IMR-90 (cell line): Measurements from ENCODE around the gene STX4. TPM values are rescaled to one million over a fixed set of nuclear protein-coding genes. Genes with fewer than 3 reads are reported as not detected.
A peak's percentile ranks its signal among the peaks of the same experiment; 100 is the strongest.

Experiments
- ATAC-seq: fragments of 200-7000 bp; cut with Tn5 transposase; 2 replicates; pipeline ENCODE4 v1.9.1; 2020; ENCODE audit warnings: low read depth, mild to moderate bottlenecking, moderate library complexity
- BruUV-seq: library from RNA; stranded (reverse); fragments of 400-500 nt; replicated peaks from 2 replicates; lab custom pipeline; 2021; lab: Mats Ljungman, UMichigan
- CTCF ChIA-PET: fragments of 300-600 bp; formaldehyde crosslinking; extraction: SDS; loops from one replicate; lab custom pipeline; 2021; ENCODE audit warnings: antibody characterized with exemption; lab: Yijun Ruan, JAX
- POLR2A ChIA-PET: fragments of 300-600 bp; sonication (Branson Sonifier 250); formaldehyde crosslinking; loops from one replicate; lab custom pipeline; 2022; ENCODE audit warnings: antibody characterized with exemption; ENCODE audit not compliant: unreplicated experiment; lab: Charles Lee
- DNase-seq: peaks from one replicate; pipeline ENCODE4 v3.0.0; 2013
- H2AFZ ChIP-seq: replicated peaks from 2 replicates; pipeline ENCODE3; 2013; ENCODE audit warnings: low read length, mild to moderate bottlenecking; ENCODE audit not compliant: poor library complexity
- H2AK5ac ChIP-seq: 2 replicates; pipeline ENCODE4 v1.6.1; 2013; ENCODE audit warnings: low read depth, low read length, inconsistent platforms
- H2AK9ac ChIP-seq: replicated peaks from 2 replicates; pipeline ENCODE3; 2013; ENCODE audit warnings: mild to moderate bottlenecking, low read depth, low read length, moderate library complexity; ENCODE audit not compliant: poor library complexity
- H2BK120ac ChIP-seq: 2 replicates; pipeline ENCODE4 v1.6.1; 2013; ENCODE audit warnings: low read depth, low read length, inconsistent platforms
- H2BK15ac ChIP-seq: 3 replicates; pipeline ENCODE4 v1.6.1; 2013; ENCODE audit warnings: low read depth, low read length, inconsistent platforms
- H2BK20ac ChIP-seq: 2 replicates; pipeline ENCODE4 v1.6.1; 2013; ENCODE audit warnings: low read depth, mild to moderate bottlenecking, inconsistent platforms, low read length, moderate library complexity
- H2BK5ac ChIP-seq: 2 replicates; pipeline ENCODE4 v1.6.1; 2013; ENCODE audit warnings: mild to moderate bottlenecking, low read depth, low read length, inconsistent platforms; ENCODE audit not compliant: poor library complexity, severe bottlenecking
- H3K14ac ChIP-seq: replicated peaks from 2 replicates; pipeline ENCODE4 v1.6.1; 2013; ENCODE audit warnings: low read depth, low read length, inconsistent platforms
- H3K18ac ChIP-seq: 2 replicates; pipeline ENCODE4 v1.6.1; 2013; ENCODE audit warnings: low read depth, low read length, control low read depth
- H3K23ac ChIP-seq: 2 replicates; pipeline ENCODE4 v1.6.1; 2013; ENCODE audit warnings: low read depth, low read length, inconsistent platforms
- H3K27ac ChIP-seq: 2 replicates; pipeline ENCODE4 v1.5.1; 2013; ENCODE audit warnings: mild to moderate bottlenecking, control low read depth, low read length; ENCODE audit not compliant: insufficient read depth
- H3K27me3 ChIP-seq: 2 replicates; pipeline ENCODE4 v1.6.1; 2013; ENCODE audit warnings: low read length; ENCODE audit not compliant: control insufficient read depth, insufficient read depth
- H3K36me3 ChIP-seq: 2 replicates; pipeline ENCODE4 v1.6.1; 2013; ENCODE audit warnings: low read length, mixed read lengths; ENCODE audit not compliant: control insufficient read depth, insufficient read depth
- H3K4ac ChIP-seq: 2 replicates; pipeline ENCODE4 v1.6.1; 2013; ENCODE audit warnings: low read depth, low read length, inconsistent platforms
- H3K4me1 ChIP-seq: 2 replicates; pipeline ENCODE4 v1.6.1; 2013; ENCODE audit warnings: low read length, mixed read lengths; ENCODE audit not compliant: control insufficient read depth, insufficient read depth
- H3K4me2 ChIP-seq: 2 replicates; pipeline ENCODE4 v1.6.1; 2013; ENCODE audit warnings: low read depth, mild to moderate bottlenecking, control low read depth, low read length, moderate library complexity
- H3K4me3 ChIP-seq: 2 replicates; pipeline ENCODE4 v1.5.1; 2013; ENCODE audit warnings: low read depth, mild to moderate bottlenecking, control low read depth, low read length, moderate library complexity; ENCODE audit not compliant: insufficient read depth
- H3K56ac ChIP-seq: 2 replicates; pipeline ENCODE4 v1.6.1; 2013; ENCODE audit warnings: low read length, inconsistent platforms; ENCODE audit not compliant: insufficient read depth; ENCODE audit errors: extremely low read depth
- H3K79me1 ChIP-seq, 2 experiments: 2 replicates each; pipeline ENCODE4 v1.6.1; 2013; ENCODE audit warnings: low read length in 2 of 2, inconsistent platforms in 1 of 2, low read depth in 1 of 2
- H3K9ac ChIP-seq: 2 replicates; pipeline ENCODE4 v1.6.1; 2013; ENCODE audit warnings: low read depth, low read length, control low read depth
- H3K9me1 ChIP-seq: 2 replicates; pipeline ENCODE4 v1.6.1; 2013; ENCODE audit warnings: low read length, inconsistent platforms; ENCODE audit not compliant: insufficient read depth
- H3K9me3 ChIP-seq: 2 replicates; pipeline ENCODE4 v1.6.1; 2013; ENCODE audit warnings: low read length; ENCODE audit not compliant: control insufficient read depth, insufficient read depth
- H4K20me1 ChIP-seq: 2 replicates; pipeline ENCODE4 v1.6.1; 2013; ENCODE audit warnings: low read length, inconsistent platforms; ENCODE audit not compliant: insufficient read depth
- H4K5ac ChIP-seq: 2 replicates; pipeline ENCODE4 v1.6.1; 2013; ENCODE audit warnings: mild to moderate bottlenecking, low read depth, low read length, control low read depth
- H4K8ac ChIP-seq, 2 experiments: 2 replicates each; pipeline ENCODE4 v1.6.1; 2013; ENCODE audit warnings: low read depth in 2 of 2, low read length in 2 of 2, control low read depth in 1 of 2, inconsistent platforms in 1 of 2
- H4K91ac ChIP-seq: 2 replicates; pipeline ENCODE4 v1.6.1; 2013; ENCODE audit warnings: low read depth, low read length, inconsistent platforms; ENCODE audit not compliant: insufficient read depth
- BHLHE40 ChIP-seq: fragments of 150-350 bp; IDR thresholded peaks from 2 replicates; pipeline ENCODE4 v1.6.1; 2016; ENCODE audit warnings: mild to moderate bottlenecking, low read depth, low read length
- CEBPB ChIP-seq: IDR thresholded peaks from 2 replicates; pipeline ENCODE4 v1.6.1; 2012; ENCODE audit warnings: low read depth, low read length, improper control_type of control experiment
- MAFK ChIP-seq: IDR thresholded peaks from 2 replicates; pipeline ENCODE4 v1.6.1; 2012; ENCODE audit warnings: low read depth, low read length, improper control_type of control experiment
- MAZ ChIP-seq: IDR thresholded peaks from 2 replicates; pipeline ENCODE4 v1.6.1; 2012; ENCODE audit warnings: low read depth, mild to moderate bottlenecking, low read length, improper control_type of control experiment, moderate library complexity, borderline replicate concordance
- MXI1 ChIP-seq: IDR thresholded peaks from 2 replicates; pipeline ENCODE4 v1.6.1; 2012; ENCODE audit warnings: low read depth, mild to moderate bottlenecking, low read length, moderate library complexity, borderline replicate concordance
- NFE2L2 ChIP-seq: fragments of 150-350 bp; IDR thresholded peaks from 2 replicates; pipeline ENCODE4 v1.6.1; 2016; ENCODE audit warnings: low read depth, mild to moderate bottlenecking, low read length
- POLR2A ChIP-seq: IDR thresholded peaks from 2 replicates; pipeline ENCODE4 v1.6.1; 2012; ENCODE audit warnings: mild to moderate bottlenecking, low read depth, low read length
- SMC3 ChIP-seq: fragments of 150-350 bp; IDR thresholded peaks from 2 replicates; pipeline ENCODE4 v1.6.1; 2016; ENCODE audit warnings: low read depth, mild to moderate bottlenecking, antibody characterized with exemption, low read length, moderate library complexity
- WGBS, 2 experiments: methylation state at CpG; one replicate each; pipeline versions ENCODE4 v1.1.5 to v1.1.7; 2013; ENCODE audit warnings: missing lambda C conversion rate in 2 of 2; ENCODE audit not compliant: insufficient read length in 1 of 2; ENCODE audit errors: extremely low coverage in 2 of 2; 5-methylcytosine and 5-hydroxymethylcytosine counted together
- dilution Hi-C: fragments of 300-500 bp; cut with HindIII; formaldehyde crosslinking; loops from one replicate; pipeline ENCODE4 v1.14.3; 2018; ENCODE audit warnings: low sequenced_read_pairs; ENCODE audit not compliant: unreplicated experiment
- in situ Hi-C: fragments of 300-500 bp; cut with MboI; formaldehyde crosslinking; loops from 3 replicates; pipeline ENCODE4 v1.14.3; 2019; ENCODE audit warnings: low sequenced_read_pairs, inconsistent platforms, mixed read lengths
- intact Hi-C: fragments of 100-400 bp; cut with micrococcal nuclease; formaldehyde crosslinking; loops from 2 replicates; pipeline ENCODE4 v1.10.0; 2022
- polyA plus RNA-seq, 3 experiments: library from polyadenylated mRNA; depleted of rRNA; stranded (reverse); fragments of >200 nt; gene quantifications; 2 replicates each; pipeline ENCODE4 v1.2.3, GENCODE V29; 2012; ENCODE audit warnings: low replicate concordance in 1 of 3
- total RNA-seq: library from RNA; depleted of rRNA; stranded (reverse); fragments of >200 nt; gene quantifications from 2 replicates; pipeline ENCODE4 v1.2.3, GENCODE V29; 2012
- TF ChIP-seq, protein P1 (sequence below): fragments of 150-350 bp; IDR thresholded peaks from 2 replicates; pipeline ENCODE4 v1.6.1; 2017; ENCODE audit warnings: mild to moderate bottlenecking, antibody characterized with exemption, low read length, low read depth
- TF ChIP-seq, protein P2 (sequence below): fragments of 150-350 bp; IDR thresholded peaks from 2 replicates; pipeline ENCODE4 v1.6.1; 2016; ENCODE audit warnings: low read depth, mild to moderate bottlenecking, low read length, moderate library complexity, borderline replicate concordance
- TF ChIP-seq, protein P3 (sequence below): conservative IDR thresholded peaks from 2 replicates; pipeline ENCODE4 v1.5.1; 2012; ENCODE audit warnings: mild to moderate bottlenecking, low read depth, low read length, improper control_type of control experiment

STX4 gene
- total and polyA plus RNA-seq, 2 of the 4 experiments (the other 2 are of a cell fraction): 23.5 to 67.9 TPM

DNA sequence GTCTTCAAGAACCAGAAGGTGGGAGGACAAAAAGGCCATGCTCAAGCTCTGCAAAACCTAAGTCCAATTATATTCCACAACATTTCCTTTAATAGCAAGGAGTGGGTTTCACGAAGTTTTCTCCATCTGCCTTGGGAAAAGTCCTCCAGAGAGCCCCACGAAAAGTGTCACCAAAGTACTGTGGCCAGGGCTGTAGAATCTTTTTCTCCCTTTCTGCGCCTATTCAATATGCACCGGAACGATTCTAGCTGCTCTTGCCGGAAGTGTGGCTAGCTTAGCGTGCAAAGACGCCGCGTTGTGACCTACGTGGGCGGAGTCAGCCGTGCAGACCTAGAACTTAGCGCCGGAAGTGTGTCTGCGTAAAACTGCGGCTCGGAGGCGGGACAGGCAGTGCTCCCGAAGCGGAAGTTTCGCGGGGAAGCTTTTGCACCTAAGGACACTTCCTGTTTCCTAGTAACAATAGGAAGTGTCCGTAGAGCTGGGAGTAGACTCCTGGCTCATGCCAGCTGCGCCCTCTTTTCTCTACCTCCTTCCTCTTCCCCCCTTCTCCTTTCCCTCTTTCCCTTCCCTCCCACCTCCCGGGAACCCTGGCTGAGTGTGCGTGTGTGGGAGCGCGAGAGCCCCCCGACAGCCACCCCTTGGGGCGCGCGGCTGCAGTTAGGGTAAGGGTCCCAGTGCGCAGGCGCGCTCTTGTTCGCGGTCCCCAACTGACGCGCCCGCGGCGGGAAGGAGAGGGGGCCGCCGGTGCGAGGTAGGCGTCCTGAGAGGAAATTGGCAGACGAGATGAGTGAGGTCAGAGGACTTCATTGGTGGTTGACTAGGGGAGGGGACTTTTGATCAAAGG is 40.8 kb downstream of the STX4 start, which contains the start of the genes ZNF646 and ZNF668:
ZNF646 (plus strand) TSS at position 453 of the 844 bp plus-strand sequence. CDS start 1,903 bp downstream, outside the sequence.
ZNF668 (minus strand) TSS at position 271 of the 844 bp plus-strand sequence. CDS start 9,781 bp downstream, outside the sequence.
- Histone ChIP-seq H2BK20ac (peak within 1 kb of the TSS; percentile 27; the same call in 1 of the 2 replicates), H3K9ac (peak within 1 kb of the TSS; percentile 96), H3K23ac (peak within 1 kb of the TSS; percentile 93), H3K4me1 (peaks cover 6% of the 10 kb centered on the region), H3K27ac (peak within 1 kb of the TSS; percentile 90), H3K14ac (peak within 1 kb of the TSS; percentile 98), H4K5ac (peak within 1 kb of the TSS; percentile 95), H2BK15ac (peak within 1 kb of the TSS; percentile 59; the same call in 1 of the 3 replicates), H2AK9ac (peak within 1 kb of the TSS; percentile 98), H3K4me2 (peak within 1 kb of the TSS; percentile 94), H4K20me1 (no peaks in the 10 kb centered on the region; the same call in 1 of the 2 replicates), H3K9me3 (no peaks in the 10 kb centered on the region), H2AK5ac (peak within 1 kb of the TSS; percentile 96), H2AFZ (peak within 1 kb of the TSS; percentile 91), H3K36me3 (peaks cover 30% of the 10 kb centered on the region), H4K91ac (peak within 1 kb of the TSS; percentile 93), H4K8ac (peak within 1 kb of the TSS; percentile 83 to 98), H3K4me3 (peak within 1 kb of the TSS; percentile 81), H3K4ac (peak within 1 kb of the TSS; percentile 100), H2BK120ac (peak within 1 kb of the TSS; percentile 89; the same call in 1 of the 2 replicates), H3K18ac (peak within 1 kb of the TSS; percentile 37; the same call in 1 of the 2 replicates), H3K27me3 (no peaks in the 10 kb centered on the region), H3K9me1 (0 out of 2 replicates have a peak, but pooled peaks cover under 1% of the 10 kb centered on the region), H3K79me1 (peaks cover 9 to 57% of the 10 kb centered on the region in 2 experiments), H2BK5ac (peak within 1 kb of the TSS; percentile 88), H3K56ac (peak within 1 kb of the TSS; percentile 94)
- CTCF ChIA-PET: interaction anchor here (1.0 kb wide), 1 partner anchor 18 kb away, joined by 4 read pairs; no protein-coding TSS in a partner anchor
- WGBS, 2 experiments: 2% methylated on average over 9 of the region's 48 CpGs; no CpG with 5 or more reads in 1 of the 2 experiments
- DNase-seq (peak; percentile 100), ATAC-seq (peak; percentile 76)
- in situ Hi-C loops (loop anchor here (10.0 kb wide), 1 partner anchor 391 kb away; no protein-coding TSS in a partner anchor), dilution Hi-C loops (no loop called here), intact Hi-C loops (loop anchor here (1.0 to 10.0 kb wide), 4 partner anchors 41 to 119 kb away; partner anchors contain the start of genes HSD3B7, SETD1A and STX4)
- no TSS peak for BruUV-seq
- POLR2A ChIA-PET: interaction anchor here (0.9 to 1.9 kb wide), 3 partner anchors 13 to 90 kb away, joined by 3 to 6 read pairs (median 3); no protein-coding TSS in a partner anchor
- TF ChIP-seq POLR2A (peak; percentile 72), MAZ (peak; percentile 51; the same call in 1 of the 2 replicates), BHLHE40 (peak; percentile 66; the same call in 1 of the 2 replicates), SMC3 (no peak), CEBPB (no peak), NFE2L2 (no peak), MXI1 (peak; percentile 51; the same call in 1 of the 2 replicates), MAFK (no peak)
- TF ChIP-seq, protein P1, sequence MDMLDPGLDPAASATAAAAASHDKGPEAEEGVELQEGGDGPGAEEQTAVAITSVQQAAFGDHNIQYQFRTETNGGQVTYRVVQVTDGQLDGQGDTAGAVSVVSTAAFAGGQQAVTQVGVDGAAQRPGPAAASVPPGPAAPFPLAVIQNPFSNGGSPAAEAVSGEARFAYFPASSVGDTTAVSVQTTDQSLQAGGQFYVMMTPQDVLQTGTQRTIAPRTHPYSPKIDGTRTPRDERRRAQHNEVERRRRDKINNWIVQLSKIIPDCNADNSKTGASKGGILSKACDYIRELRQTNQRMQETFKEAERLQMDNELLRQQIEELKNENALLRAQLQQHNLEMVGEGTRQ: no peak
- TF ChIP-seq, protein P2, sequence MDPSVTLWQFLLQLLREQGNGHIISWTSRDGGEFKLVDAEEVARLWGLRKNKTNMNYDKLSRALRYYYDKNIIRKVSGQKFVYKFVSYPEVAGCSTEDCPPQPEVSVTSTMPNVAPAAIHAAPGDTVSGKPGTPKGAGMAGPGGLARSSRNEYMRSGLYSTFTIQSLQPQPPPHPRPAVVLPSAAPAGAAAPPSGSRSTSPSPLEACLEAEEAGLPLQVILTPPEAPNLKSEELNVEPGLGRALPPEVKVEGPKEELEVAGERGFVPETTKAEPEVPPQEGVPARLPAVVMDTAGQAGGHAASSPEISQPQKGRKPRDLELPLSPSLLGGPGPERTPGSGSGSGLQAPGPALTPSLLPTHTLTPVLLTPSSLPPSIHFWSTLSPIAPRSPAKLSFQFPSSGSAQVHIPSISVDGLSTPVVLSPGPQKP: no peak
- TF ChIP-seq, protein P3, sequence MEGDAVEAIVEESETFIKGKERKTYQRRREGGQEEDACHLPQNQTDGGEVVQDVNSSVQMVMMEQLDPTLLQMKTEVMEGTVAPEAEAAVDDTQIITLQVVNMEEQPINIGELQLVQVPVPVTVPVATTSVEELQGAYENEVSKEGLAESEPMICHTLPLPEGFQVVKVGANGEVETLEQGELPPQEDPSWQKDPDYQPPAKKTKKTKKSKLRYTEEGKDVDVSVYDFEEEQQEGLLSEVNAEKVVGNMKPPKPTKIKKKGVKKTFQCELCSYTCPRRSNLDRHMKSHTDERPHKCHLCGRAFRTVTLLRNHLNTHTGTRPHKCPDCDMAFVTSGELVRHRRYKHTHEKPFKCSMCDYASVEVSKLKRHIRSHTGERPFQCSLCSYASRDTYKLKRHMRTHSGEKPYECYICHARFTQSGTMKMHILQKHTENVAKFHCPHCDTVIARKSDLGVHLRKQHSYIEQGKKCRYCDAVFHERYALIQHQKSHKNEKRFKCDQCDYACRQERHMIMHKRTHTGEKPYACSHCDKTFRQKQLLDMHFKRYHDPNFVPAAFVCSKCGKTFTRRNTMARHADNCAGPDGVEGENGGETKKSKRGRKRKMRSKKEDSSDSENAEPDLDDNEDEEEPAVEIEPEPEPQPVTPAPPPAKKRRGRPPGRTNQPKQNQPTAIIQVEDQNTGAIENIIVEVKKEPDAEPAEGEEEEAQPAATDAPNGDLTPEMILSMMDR: no peak
